Karpas-422 (cell line): ENCODE data around the gene TGFB1I1. TPM values are rescaled to one million over a fixed set of nuclear protein-coding genes. Genes with fewer than 3 reads are reported as not detected.
"Not testable (repeated sequence)": the region's sequence is repeated elsewhere in the genome, so short reads cannot be mapped to it uniquely, and the experiment has no call there.

Experiments used
- DNase-seq: peaks from one replicate; pipeline ENCODE4 v3.0.0-alpha.2; 2015
- H2AFZ ChIP-seq: fragments of 200-600 bp; sonication (generic); 2 replicates; pipeline ENCODE4 v1.6.1; 2014; ENCODE audit warnings: antibody characterized with exemption, low read length, mixed read lengths
- H3K27ac ChIP-seq: fragments of 200-600 bp; sonication (generic); 2 replicates; pipeline ENCODE4 v1.5.1; 2014; ENCODE audit warnings: mild to moderate bottlenecking, low read length, moderate library complexity
- H3K27me3 ChIP-seq: fragments of 200-600 bp; sonication (generic); 2 replicates; pipeline ENCODE4 v1.6.1; 2014; ENCODE audit warnings: low read length, mixed read lengths
- H3K36me3 ChIP-seq: fragments of 200-600 bp; sonication (generic); 2 replicates; pipeline ENCODE4 v1.6.1; 2014; ENCODE audit warnings: low read length, mixed read lengths; ENCODE audit not compliant: insufficient read depth
- H3K4me1 ChIP-seq: fragments of 200-600 bp; sonication (generic); 2 replicates; pipeline ENCODE4 v1.6.1; 2014; ENCODE audit warnings: mild to moderate bottlenecking, low read length, mixed read lengths
- H3K4me2 ChIP-seq: fragments of 200-600 bp; sonication (generic); 2 replicates; pipeline ENCODE4 v1.6.1; 2014; ENCODE audit warnings: low read length, low read depth, mild to moderate bottlenecking; ENCODE audit not compliant: poor library complexity, severe bottlenecking
- H3K4me3 ChIP-seq: fragments of 200-600 bp; sonication (generic); 2 replicates; pipeline ENCODE4 v1.5.1; 2014; ENCODE audit warnings: mild to moderate bottlenecking, antibody characterized with exemption, low read length, mixed read lengths
- H3K79me2 ChIP-seq: fragments of 200-600 bp; sonication (generic); 2 replicates; pipeline ENCODE4 v1.6.1; 2014; ENCODE audit warnings: mild to moderate bottlenecking, low read length, mixed read lengths
- H3K9ac ChIP-seq: fragments of 200-600 bp; sonication (generic); 2 replicates; pipeline ENCODE4 v1.6.0; 2014; ENCODE audit warnings: low read length
- H3K9me2 ChIP-seq: fragments of 200-600 bp; sonication (generic), shearing (Covaris generic); replicated peaks from 2 replicates; pipeline ENCODE4 v1.6.0; 2014; ENCODE audit warnings: mild to moderate bottlenecking, low read length, moderate library complexity; ENCODE audit not compliant: insufficient read depth
- H3K9me3 ChIP-seq: fragments of 300-700, 200-600 bp; sonication (generic); 2 replicates; pipeline ENCODE4 v1.6.1; 2014; ENCODE audit warnings: low read length, mixed read lengths
- H4K20me1 ChIP-seq: fragments of 200-600 bp; sonication (generic); 2 replicates; pipeline ENCODE4 v1.6.1; 2014; ENCODE audit warnings: mild to moderate bottlenecking, antibody characterized with exemption, low read length, low read depth; ENCODE audit not compliant: insufficient read depth
- total RNA-seq: library from RNA; depleted of rRNA; stranded (reverse); fragments of >200 nt; shearing (Covaris generic); gene quantifications from 2 replicates; pipeline ENCODE4 v1.2.3, GENCODE V29; 2014; ENCODE audit warnings: low replicate concordance

Gene TGFB1I1
- total RNA-seq, 1 experiment from 2014 or later: not detected

DNA sequence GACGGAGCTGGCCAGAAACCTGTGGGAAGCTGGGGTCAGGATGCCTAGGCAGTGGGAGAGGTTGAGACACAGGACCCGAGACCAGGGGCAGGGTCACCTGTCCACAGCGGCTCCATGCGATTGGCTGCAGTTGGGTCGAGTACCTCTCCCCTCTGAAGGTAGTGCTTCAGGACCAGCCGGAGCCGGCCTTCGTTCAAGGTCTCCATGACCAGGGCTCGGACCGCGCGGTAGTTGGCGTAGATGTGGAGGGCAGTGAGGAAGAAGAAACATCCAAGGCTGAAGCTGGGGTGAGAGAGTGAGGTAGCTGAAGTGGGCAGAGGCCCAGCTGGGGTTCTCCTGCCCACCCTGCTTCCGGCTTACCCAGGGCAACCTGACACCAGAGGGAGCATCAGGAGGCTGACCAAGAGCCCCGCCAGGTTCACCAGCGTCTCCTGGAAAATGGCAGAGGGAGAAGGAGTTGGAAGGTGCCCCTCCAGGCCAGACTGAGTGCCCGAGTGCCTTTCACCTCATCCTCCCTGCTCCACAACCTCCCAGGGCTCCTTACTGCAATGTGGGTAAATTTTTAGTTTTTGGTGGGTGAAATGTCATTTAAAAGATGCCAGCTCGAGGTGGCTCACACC, 21.7 kb downstream of the TGFB1I1 start:
- H2AFZ ChIP-seq: no peak overlapping the region
- DNase-seq: no peak
- H3K9ac ChIP-seq: no peak overlapping the region

DNA sequence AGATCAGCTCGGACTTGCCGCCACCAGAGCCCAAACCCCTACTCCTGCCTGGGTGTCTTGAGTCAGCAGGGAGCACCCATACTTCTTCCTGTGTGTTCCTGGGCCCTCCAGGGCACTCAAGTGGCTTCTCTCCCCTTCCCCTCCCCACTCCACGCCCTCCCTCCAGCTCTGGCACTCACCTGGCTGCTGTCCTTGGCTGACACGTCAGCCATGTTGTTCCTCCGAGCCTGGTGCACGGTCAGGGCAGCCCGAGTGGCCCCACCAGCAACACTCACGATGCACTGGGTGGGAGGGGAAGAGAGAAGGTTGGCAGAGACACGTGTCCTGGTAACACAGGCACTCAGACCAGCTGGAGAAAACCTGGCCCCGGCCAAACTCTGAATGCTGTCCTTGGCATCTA, 24.7 kb downstream of the TGFB1I1 start:
- Histone ChIP-seq H3K9me2 (no peaks in the 10 kb centered on the region), H3K4me2 (no peak overlapping the region), H2AFZ (no peak overlapping the region), H3K79me2 (no peaks in the 10 kb centered on the region), H3K27ac (no peak overlapping the region), H3K9me3 (no peaks in the 10 kb centered on the region), H3K36me3 (peaks cover 7% of the 10 kb centered on the region), H3K4me3 (no peak overlapping the region), H3K9ac (no peak overlapping the region), H3K4me1 (no peaks in the 10 kb centered on the region), H3K27me3 (no peaks in the 10 kb centered on the region), H4K20me1 (no peaks in the 10 kb centered on the region)
- no peak for DNase-seq

More for the DNA sequence above, 21.7 kb downstream of the TGFB1I1 start:
- Histone ChIP-seq H3K4me1 (no peaks in the 10 kb centered on the region), H3K9me2 (no peaks in the 10 kb centered on the region), H3K36me3 (no peaks in the 10 kb centered on the region; the same call in 1 of the 2 replicates), H4K20me1 (no peaks in the 10 kb centered on the region), H3K4me3 (no peak overlapping the region), H3K27ac (no peak overlapping the region), H3K4me2 (no peak overlapping the region), H3K79me2 (no peaks in the 10 kb centered on the region), H3K27me3 (no peaks in the 10 kb centered on the region), H3K9me3 (no peaks in the 10 kb centered on the region)

DNA sequence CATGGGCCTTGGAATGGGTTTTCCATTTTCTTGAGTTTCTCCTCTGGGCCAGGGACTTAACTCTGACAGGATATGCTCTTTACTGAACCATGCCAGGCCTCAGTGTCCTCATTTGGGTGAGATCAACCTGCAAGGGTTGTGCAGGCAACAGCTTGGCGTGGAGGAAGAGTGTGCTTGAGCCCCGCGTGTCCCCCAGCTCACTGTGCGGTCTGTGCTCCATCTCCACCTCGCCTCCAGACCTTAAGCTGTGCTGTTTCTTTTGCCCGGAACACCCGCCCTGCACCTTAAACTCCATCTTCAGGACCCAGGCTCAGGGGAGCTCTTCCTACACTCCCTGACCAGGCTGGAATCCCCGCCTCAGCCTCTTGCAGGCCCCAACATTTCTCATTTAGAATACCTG, 26.5 kb downstream of the TGFB1I1 start:
- Histone ChIP-seq H4K20me1 (no peaks in the 10 kb centered on the region), H2AFZ (no peak overlapping the region), H3K27ac (no peak overlapping the region), H3K79me2 (no peaks in the 10 kb centered on the region), H3K27me3 (no peaks in the 10 kb centered on the region), H3K4me1 (no peaks in the 10 kb centered on the region), H3K9me2 (no peaks in the 10 kb centered on the region), H3K4me2 (no peak overlapping the region), H3K4me3 (no peak overlapping the region), H3K36me3 (peaks cover 7% of the 10 kb centered on the region; the same call in 1 of the 2 replicates), H3K9me3 (no peaks in the 10 kb centered on the region), H3K9ac (no peak overlapping the region)
- DNase-seq: no peak

DNA sequence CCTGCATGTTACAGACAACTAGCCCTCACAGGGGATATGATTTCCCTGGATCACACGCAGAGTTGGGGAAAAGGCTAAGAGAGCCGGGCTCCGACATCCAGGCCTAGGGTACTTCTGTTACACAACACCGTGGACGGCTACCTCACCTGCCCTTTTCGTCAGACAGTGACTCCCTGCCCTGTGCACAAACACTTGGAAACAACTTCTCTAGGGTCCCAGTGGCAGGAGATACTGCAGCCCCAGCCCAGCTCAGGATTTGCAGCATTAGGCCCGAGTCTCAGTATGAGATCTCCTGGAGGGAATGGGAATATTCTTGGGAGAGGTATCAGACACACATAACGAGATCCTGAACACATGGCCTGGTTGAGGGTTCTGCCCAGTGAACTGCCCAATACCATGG, 28.0 kb downstream of the TGFB1I1 start:
- Histone ChIP-seq H3K9ac (no peak overlapping the region), H3K4me2 (no peak overlapping the region), H3K9me3 (no peaks in the 10 kb centered on the region), H3K36me3 (peaks cover 7% of the 10 kb centered on the region; the same call in 1 of the 2 replicates), H3K4me1 (no peaks in the 10 kb centered on the region), H2AFZ (no peak overlapping the region), H3K27me3 (no peaks in the 10 kb centered on the region), H3K79me2 (no peaks in the 10 kb centered on the region), H3K4me3 (no peak overlapping the region), H4K20me1 (no peaks in the 10 kb centered on the region), H3K9me2 (no peaks in the 10 kb centered on the region), H3K27ac (no peak overlapping the region)
- DNase-seq: no peak

DNA sequence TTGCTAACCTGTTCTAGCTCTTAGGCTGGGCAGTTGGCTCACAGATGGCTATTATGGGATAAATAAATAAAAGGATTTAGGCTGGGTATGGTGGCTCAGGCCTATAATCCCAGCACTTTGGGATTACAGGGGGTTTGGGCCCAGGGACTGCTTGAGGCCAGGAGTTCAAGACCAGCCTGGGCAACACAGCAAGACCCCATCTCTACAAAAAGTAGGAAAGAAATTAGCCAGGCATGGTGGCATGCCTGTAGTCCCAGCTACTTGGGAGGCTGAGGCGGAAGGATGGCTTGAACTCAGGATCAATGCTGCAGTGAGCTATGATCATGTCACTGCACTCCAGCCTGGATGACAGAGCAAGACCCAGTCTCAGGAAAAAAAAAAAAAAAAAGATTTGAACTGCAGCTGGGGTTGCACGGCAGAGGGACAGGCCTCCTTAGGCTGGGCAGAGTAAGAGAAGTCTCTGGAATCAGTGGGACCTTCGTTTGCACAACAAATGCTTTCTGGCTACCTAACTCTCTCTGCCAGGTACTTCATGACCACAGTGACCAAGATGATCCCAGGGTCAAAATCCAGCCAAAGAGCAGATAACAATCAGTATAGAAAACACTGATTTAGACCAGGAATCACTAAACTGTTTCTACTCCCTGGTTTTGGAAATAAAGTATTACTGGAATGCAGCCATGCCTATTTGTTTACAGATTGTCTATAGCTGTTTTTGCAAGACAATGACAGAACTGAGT, 29.4 kb downstream of the TGFB1I1 start:
- no peak overlapping the region for H3K27ac ChIP-seq
- H3K4me3 ChIP-seq: no peak overlapping the region
- no peaks in the 10 kb centered on the region for H3K27me3 ChIP-seq
- no peaks in the 10 kb centered on the region for H4K20me1 ChIP-seq
- no peaks in the 10 kb centered on the region for H3K9me3 ChIP-seq
- peaks cover 9% of the 10 kb centered on the region for H3K79me2 ChIP-seq
- no peak overlapping the region for H2AFZ ChIP-seq
- peaks cover 7% of the 10 kb centered on the region; the same call in 1 of the 2 replicates for H3K36me3 ChIP-seq
- H3K4me1 ChIP-seq: peaks cover 8% of the 10 kb centered on the region
- H3K9ac ChIP-seq: no peak overlapping the region
- no peak for DNase-seq
- no peaks in the 10 kb centered on the region for H3K9me2 ChIP-seq
- no peak overlapping the region for H3K4me2 ChIP-seq

DNA sequence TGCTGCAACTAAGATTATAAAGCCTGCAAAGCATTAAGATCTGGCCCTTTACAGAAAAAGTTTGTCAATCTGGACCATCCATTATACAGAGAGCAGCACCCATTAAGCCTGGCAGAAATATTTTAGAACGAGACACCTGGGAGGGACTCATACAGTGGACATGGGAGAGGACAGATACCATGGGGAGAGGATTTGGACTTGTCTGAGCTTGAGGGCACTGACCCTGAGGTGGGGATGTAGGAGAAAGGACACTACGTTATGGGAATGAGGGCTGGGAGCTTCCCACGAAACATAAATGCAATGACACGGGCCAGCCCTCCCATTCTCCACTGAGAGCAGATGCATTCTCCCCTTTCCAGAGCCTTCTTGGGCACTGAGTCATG, 30.0 kb downstream of the TGFB1I1 start:
- Histone ChIP-seq H3K4me3 (no peak overlapping the region), H3K4me2 (no peak overlapping the region), H3K27me3 (no peaks in the 10 kb centered on the region), H3K27ac (no peak overlapping the region), H3K79me2 (peaks cover 14% of the 10 kb centered on the region), H4K20me1 (no peaks in the 10 kb centered on the region), H3K4me1 (peaks cover 14% of the 10 kb centered on the region), H2AFZ (no peak overlapping the region), H3K9me3 (no peaks in the 10 kb centered on the region), H3K9me2 (no peaks in the 10 kb centered on the region), H3K9ac (no peak overlapping the region), H3K36me3 (peaks cover 7% of the 10 kb centered on the region; the same call in 1 of the 2 replicates)
- DNase-seq: no peak

DNA sequence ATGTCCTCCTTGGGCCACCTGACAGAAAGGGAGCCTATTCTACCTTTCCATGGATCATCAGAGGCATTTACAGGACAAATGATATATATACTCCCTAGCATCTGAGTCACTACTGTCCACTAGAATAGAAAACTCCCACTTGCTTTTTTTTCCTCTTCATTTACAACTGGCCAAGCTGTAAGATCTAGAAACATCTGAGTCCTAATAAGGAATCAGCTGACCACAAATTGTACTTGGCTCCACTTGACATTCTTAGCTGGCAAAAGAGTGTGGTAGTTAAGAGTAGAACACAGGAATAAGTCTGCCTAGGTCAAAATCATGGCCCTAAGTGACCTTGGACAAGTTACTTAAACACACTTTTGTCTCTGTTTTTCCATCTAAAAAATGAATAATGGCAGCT, 31.0 kb downstream of the TGFB1I1 start:
- peaks cover 24% of the 10 kb centered on the region for H3K79me2 ChIP-seq
- no peak overlapping the region for H3K27ac ChIP-seq
- no peaks in the 10 kb centered on the region for H3K9me2 ChIP-seq
- H3K4me1 ChIP-seq: peaks cover 18% of the 10 kb centered on the region
- H2AFZ ChIP-seq: no peak overlapping the region
- H3K4me3 ChIP-seq: no peak overlapping the region
- H3K4me2 ChIP-seq: no peak overlapping the region
- peaks cover 7% of the 10 kb centered on the region; the same call in 1 of the 2 replicates for H3K36me3 ChIP-seq
- no peaks in the 10 kb centered on the region for H3K27me3 ChIP-seq
- H4K20me1 ChIP-seq: no peaks in the 10 kb centered on the region
- DNase-seq: no peak
- H3K9ac ChIP-seq: no peak overlapping the region
- no peaks in the 10 kb centered on the region for H3K9me3 ChIP-seq

DNA sequence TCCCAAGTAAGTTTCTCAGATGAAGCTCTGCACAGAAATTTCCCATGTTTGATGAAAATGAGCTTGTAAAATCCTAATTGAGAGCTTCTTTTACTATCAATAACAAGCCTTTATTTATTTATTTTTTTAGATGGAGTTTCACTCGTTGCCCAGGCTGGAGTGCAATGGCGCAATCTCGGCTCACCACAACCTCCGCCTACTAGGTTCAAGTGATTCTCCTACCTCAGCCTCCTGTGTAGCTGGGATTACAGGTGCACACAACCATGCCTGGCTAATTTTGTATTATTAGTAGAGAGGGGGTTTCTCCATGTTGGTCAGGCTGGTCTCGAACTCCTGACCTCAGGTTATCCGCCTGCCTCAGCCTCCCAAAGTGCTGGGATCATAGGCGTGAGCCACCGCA, 31.6 kb downstream of the TGFB1I1 start:
- H3K27me3 ChIP-seq, H2AFZ ChIP-seq, H3K4me2 ChIP-seq, H3K36me3 ChIP-seq, H4K20me1 ChIP-seq, H3K9me3 ChIP-seq, DNase-seq, H3K9me2 ChIP-seq, H3K4me3 ChIP-seq, H3K9ac ChIP-seq, H3K27ac ChIP-seq: not testable (repeated sequence)
- peaks cover 28% of the 10 kb centered on the region for H3K79me2 ChIP-seq
- H3K4me1 ChIP-seq: peaks cover 18% of the 10 kb centered on the region
